Neural cell (in vitro differentiated cells): ENCODE measurements around the gene HOXB5.

ENCODE experiments used
- EP300 ChIP-seq: fragments of 450-650 bp; conservative IDR thresholded peaks from 2 replicates; pipeline ENCODE4 v1.6.1; 2014; ENCODE audit warnings: antibody characterized with exemption, mild to moderate bottlenecking, moderate library complexity; ENCODE audit not compliant: poor library complexity, severe bottlenecking
- EZH2 ChIP-seq: fragments of 200-600, 300-800 bp; shearing (Covaris generic), sonication (generic); IDR thresholded peaks from 2 replicates; pipeline ENCODE4 v1.6.1; 2014; ENCODE audit warnings: antibody characterized with exemption, low read length, borderline replicate concordance, mild to moderate bottlenecking; ENCODE audit not compliant: insufficient read depth, poor library complexity, severe bottlenecking
- POLR2AphosphoS5 ChIP-seq: IDR thresholded peaks from 2 replicates; pipeline ENCODE4 v1.6.1; 2012
- TF ChIP-seq, protein P1 (sequence below): fragments of 450-650 bp; IDR thresholded peaks from 2 replicates; pipeline ENCODE4 v1.5.1; 2014; ENCODE audit warnings: antibody characterized with exemption, mild to moderate bottlenecking, moderate library complexity; ENCODE audit not compliant: poor library complexity, severe bottlenecking
- TF ChIP-seq, protein P2 (sequence below): IDR thresholded peaks from 2 replicates; pipeline ENCODE4 v1.6.1; 2012; ENCODE audit warnings: borderline replicate concordance

GRCh38 chr17:48575673-48576478, 17.7 kb downstream of the HOXB5 start:
- TF ChIP-seq EZH2 (no peak), EP300 (no peak), POLR2AphosphoS5 (no peak)
- TF ChIP-seq, protein P1, sequence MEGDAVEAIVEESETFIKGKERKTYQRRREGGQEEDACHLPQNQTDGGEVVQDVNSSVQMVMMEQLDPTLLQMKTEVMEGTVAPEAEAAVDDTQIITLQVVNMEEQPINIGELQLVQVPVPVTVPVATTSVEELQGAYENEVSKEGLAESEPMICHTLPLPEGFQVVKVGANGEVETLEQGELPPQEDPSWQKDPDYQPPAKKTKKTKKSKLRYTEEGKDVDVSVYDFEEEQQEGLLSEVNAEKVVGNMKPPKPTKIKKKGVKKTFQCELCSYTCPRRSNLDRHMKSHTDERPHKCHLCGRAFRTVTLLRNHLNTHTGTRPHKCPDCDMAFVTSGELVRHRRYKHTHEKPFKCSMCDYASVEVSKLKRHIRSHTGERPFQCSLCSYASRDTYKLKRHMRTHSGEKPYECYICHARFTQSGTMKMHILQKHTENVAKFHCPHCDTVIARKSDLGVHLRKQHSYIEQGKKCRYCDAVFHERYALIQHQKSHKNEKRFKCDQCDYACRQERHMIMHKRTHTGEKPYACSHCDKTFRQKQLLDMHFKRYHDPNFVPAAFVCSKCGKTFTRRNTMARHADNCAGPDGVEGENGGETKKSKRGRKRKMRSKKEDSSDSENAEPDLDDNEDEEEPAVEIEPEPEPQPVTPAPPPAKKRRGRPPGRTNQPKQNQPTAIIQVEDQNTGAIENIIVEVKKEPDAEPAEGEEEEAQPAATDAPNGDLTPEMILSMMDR: no peak
- TF ChIP-seq, protein P2, sequence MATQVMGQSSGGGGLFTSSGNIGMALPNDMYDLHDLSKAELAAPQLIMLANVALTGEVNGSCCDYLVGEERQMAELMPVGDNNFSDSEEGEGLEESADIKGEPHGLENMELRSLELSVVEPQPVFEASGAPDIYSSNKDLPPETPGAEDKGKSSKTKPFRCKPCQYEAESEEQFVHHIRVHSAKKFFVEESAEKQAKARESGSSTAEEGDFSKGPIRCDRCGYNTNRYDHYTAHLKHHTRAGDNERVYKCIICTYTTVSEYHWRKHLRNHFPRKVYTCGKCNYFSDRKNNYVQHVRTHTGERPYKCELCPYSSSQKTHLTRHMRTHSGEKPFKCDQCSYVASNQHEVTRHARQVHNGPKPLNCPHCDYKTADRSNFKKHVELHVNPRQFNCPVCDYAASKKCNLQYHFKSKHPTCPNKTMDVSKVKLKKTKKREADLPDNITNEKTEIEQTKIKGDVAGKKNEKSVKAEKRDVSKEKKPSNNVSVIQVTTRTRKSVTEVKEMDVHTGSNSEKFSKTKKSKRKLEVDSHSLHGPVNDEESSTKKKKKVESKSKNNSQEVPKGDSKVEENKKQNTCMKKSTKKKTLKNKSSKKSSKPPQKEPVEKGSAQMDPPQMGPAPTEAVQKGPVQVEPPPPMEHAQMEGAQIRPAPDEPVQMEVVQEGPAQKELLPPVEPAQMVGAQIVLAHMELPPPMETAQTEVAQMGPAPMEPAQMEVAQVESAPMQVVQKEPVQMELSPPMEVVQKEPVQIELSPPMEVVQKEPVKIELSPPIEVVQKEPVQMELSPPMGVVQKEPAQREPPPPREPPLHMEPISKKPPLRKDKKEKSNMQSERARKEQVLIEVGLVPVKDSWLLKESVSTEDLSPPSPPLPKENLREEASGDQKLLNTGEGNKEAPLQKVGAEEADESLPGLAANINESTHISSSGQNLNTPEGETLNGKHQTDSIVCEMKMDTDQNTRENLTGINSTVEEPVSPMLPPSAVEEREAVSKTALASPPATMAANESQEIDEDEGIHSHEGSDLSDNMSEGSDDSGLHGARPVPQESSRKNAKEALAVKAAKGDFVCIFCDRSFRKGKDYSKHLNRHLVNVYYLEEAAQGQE: no peak
